Measurements from ENCODE around the gene OPCML. TPM values are rescaled to one million over a fixed set of nuclear protein-coding genes. Genes with fewer than 3 reads are reported as not detected.

The OPCML gene
- total and polyA plus RNA-seq, 4 donors = 16.6 to 70.3 (median 58.1) TPM

DNA sequence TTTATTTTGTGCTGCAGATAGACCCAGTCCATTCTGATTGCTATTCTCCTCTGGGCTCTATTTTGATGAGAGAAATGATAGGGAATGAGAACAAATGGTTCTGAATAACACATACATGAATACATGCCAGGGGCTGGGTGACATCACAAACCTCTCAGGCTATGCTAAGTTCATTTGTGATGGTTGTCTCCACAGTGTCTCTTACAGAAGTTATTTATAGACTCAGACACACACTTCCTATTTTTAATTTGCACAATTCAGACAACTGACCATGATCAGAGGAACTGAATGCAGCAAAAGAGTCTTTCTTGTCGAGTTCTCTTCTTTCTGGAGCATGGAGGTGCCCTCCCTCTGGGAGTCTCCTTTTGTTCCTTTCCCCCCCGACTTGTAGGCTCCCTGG is 991.7 kb downstream of the OPCML start:
- Histone ChIP-seq H3K4me1 (ENCODE audit: control insufficient read depth, insufficient read depth, low read length) (no peaks in the 10 kb centered on the region), H3K36me3 (ENCODE audit: control insufficient read depth, insufficient read depth, low read length) (no peaks in the 10 kb centered on the region), H3K27ac (ENCODE audit: low read depth, low read length) (no peak overlapping the region), H3K27me3 (ENCODE audit: control insufficient read depth, insufficient read depth, low read length) (no peaks in the 10 kb centered on the region), H3K9me3 (ENCODE audit: control insufficient read depth, insufficient read depth, low read length) (no peaks in the 10 kb centered on the region), H3K4me3 (ENCODE audit: low read depth, low read length) (no peak overlapping the region)
- no peak for DNase-seq (ENCODE audit: low read depth in 4 of 6, low spot score in 6 of 6)
- 25% methylated on average over 2 of the region's 2 CpGs for WGBS (ENCODE audit: insufficient coverage)

DNA sequence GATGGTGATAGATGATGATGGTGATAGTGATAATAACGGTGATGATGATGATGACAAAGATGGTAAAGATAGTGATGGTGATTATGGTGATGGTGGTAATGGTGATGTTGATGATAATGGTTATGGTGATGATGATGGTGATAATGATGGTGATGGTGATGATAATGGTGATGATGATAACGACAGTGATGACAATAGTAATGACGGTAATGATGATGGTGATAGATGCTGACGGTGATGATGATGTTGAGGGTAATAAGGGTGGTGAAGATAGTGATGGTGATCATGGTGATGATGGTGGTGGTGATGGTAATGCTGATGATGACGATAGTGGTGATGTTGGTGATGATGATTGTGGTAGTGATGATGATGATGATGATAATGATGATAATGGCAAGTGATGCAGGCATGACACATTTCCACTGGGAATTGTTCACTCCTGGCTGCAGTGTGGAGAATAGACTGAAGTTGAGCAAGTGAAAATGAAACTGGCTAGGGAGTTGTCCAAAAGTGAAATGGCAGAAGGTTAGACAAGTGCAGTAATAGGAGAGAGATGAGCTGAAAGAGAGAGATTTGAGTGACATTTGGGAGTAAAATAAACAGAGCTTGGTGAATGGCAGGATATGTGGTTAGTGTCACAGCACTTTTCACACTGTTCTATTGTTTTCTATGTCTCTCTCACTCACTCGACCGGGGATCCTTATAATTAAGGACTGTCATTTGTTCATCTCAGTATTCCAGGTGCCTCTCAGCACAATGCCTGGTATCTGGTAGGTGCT is 992.5 kb downstream of the OPCML start:
- Histone ChIP-seq H3K4me1 (ENCODE audit: control insufficient read depth, insufficient read depth, low read length) (no peaks in the 10 kb centered on the region), H3K9me3 (ENCODE audit: control insufficient read depth, insufficient read depth, low read length) (no peaks in the 10 kb centered on the region)

DNA sequence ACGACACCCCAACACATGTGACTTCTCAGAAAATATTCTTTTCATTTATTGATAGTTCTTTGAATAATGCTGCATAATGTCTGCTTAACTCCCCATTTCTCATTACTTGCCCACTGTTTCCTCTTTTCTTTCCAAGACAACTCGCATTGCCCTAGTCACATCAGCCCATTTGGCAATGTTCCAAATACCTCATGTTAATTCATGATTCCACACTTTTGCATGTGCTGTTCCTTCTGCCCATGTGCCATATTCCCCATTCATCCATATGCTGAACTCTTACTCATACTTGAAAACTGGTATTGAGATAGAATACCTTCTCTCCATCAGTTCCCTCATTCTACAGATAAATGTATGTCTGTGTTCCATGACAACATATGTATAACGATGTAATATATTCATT is 993.7 kb downstream of the OPCML start:
- DNase-seq (ENCODE audit: low read depth in 4 of 6, low spot score in 6 of 6) = peak in 1 of 6 donors; percentile 32

More for the DNA sequence above, 992.5 kb downstream of the OPCML start:
- 98% methylated on average over 5 of the region's 7 CpGs for whole genome bisulfite sequencing (ENCODE audit: insufficient coverage)
- Histone ChIP-seq H3K36me3 (ENCODE audit: control insufficient read depth, insufficient read depth, low read length) (no peaks in the 10 kb centered on the region), H3K27ac (ENCODE audit: low read depth, low read length) (no peak overlapping the region), H3K4me3 (ENCODE audit: low read depth, low read length) (no peak overlapping the region), H3K27me3 (ENCODE audit: control insufficient read depth, insufficient read depth, low read length) (no peaks in the 10 kb centered on the region)
- DNase-seq (ENCODE audit: low read depth in 4 of 6, low spot score in 6 of 6) = no peak

DNA sequence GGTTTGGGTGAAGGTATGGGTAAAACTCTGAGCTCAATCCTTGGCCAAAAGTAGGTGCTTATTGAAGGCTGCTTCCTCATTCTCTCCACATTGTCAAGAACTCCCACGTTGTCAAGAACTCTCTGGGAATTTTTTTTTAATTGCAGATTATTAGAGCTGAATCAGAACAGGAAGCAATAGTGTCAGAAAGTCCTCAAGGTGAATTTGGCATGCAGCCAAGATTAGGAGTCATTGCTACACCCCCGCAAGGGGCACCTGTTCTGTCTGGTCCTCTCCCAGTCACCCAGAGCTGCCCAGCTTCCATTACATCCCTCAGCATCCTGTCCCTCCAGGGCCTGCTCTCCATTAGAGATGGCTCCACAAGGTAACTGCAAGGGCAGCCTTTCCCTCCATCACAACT is 996.5 kb downstream of the OPCML start:
- H3K36me3 ChIP-seq (ENCODE audit: control insufficient read depth, insufficient read depth, low read length) = no peaks in the 10 kb centered on the region
- no peaks in the 10 kb centered on the region for H3K4me1 ChIP-seq (ENCODE audit: control insufficient read depth, insufficient read depth, low read length)
- WGBS (ENCODE audit: insufficient coverage) = 0% methylated on average over 1 of the region's 2 CpGs
- H3K27ac ChIP-seq (ENCODE audit: low read depth, low read length) = no peak overlapping the region
- no peaks in the 10 kb centered on the region for H3K27me3 ChIP-seq (ENCODE audit: control insufficient read depth, insufficient read depth, low read length)
- no peak overlapping the region for H3K4me3 ChIP-seq (ENCODE audit: low read depth, low read length)
- no peak for DNase-seq (ENCODE audit: low read depth in 4 of 6, low spot score in 6 of 6)
- no peaks in the 10 kb centered on the region for H3K9me3 ChIP-seq (ENCODE audit: control insufficient read depth, insufficient read depth, low read length)

More for the DNA sequence above, 993.7 kb downstream of the OPCML start:
- Histone ChIP-seq H3K4me1 (ENCODE audit: control insufficient read depth, insufficient read depth, low read length) (no peaks in the 10 kb centered on the region), H3K9me3 (ENCODE audit: control insufficient read depth, insufficient read depth, low read length) (no peaks in the 10 kb centered on the region), H3K4me3 (ENCODE audit: low read depth, low read length) (no peak overlapping the region), H3K36me3 (ENCODE audit: control insufficient read depth, insufficient read depth, low read length) (no peaks in the 10 kb centered on the region), H3K27ac (ENCODE audit: low read depth, low read length) (no peak overlapping the region), H3K27me3 (ENCODE audit: control insufficient read depth, insufficient read depth, low read length) (no peaks in the 10 kb centered on the region)
- 100% methylated on average over 1 of the region's 3 CpGs for WGBS (ENCODE audit: insufficient coverage)

DNA sequence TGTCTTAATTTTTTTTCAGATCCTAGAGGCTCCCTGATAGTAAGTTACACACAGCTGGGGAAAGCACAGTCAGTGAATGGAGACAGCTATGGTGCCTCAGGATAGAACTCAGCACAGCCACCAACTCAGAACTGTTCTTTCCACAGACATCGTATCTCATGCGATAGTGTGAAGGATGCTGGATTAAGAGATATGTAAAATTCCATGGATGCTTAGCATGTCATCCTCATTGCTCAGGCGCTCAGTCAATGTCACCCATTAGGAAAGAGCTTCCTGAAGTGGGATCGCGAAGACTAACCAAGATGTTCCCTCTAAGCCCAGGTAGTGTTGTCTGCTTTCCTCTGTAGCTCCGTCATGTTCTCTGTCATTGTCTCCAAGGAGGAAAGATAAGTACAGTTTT is 1000.4 kb downstream of the OPCML start:
- Histone ChIP-seq H3K9me3 (ENCODE audit: control insufficient read depth, insufficient read depth, low read length) (no peaks in the 10 kb centered on the region), H3K27ac (ENCODE audit: low read depth, low read length) (no peak overlapping the region), H3K4me1 (ENCODE audit: control insufficient read depth, insufficient read depth, low read length) (no peaks in the 10 kb centered on the region), H3K27me3 (ENCODE audit: control insufficient read depth, insufficient read depth, low read length) (no peaks in the 10 kb centered on the region), H3K36me3 (ENCODE audit: control insufficient read depth, insufficient read depth, low read length) (no peaks in the 10 kb centered on the region), H3K4me3 (ENCODE audit: low read depth, low read length) (no peak overlapping the region)
- WGBS (ENCODE audit: insufficient coverage) = 90% methylated on average over 5 of the region's 6 CpGs
- DNase-seq (ENCODE audit: low read depth in 4 of 6, low spot score in 6 of 6) = no peak

DNA sequence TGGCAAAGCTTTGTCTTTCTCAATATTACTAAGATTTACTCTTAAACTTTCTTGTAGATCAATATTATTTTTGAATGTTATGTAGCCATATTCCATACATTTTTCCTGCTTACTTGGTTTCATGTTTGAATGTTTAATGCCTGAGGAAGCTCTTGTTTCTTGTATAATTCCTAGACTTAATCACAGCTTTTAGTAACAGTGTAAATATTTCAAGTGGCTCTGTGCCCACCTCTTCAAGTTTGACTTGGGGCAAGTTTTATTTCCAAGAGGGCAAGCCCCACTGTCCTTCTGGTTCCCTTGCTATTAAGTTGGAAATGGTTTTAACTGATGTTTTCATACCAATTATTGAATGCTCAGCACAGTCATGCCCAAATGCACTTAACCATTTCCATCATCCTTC is 1004.1 kb downstream of the OPCML start:
- no peaks in the 10 kb centered on the region for H3K27me3 ChIP-seq (ENCODE audit: control insufficient read depth, insufficient read depth, low read length)
- no peak for DNase-seq (ENCODE audit: low read depth in 4 of 6, low spot score in 6 of 6)
- no peak overlapping the region for H3K4me3 ChIP-seq (ENCODE audit: low read depth, low read length)
- no peaks in the 10 kb centered on the region for H3K4me1 ChIP-seq (ENCODE audit: control insufficient read depth, insufficient read depth, low read length)
- no peak overlapping the region for H3K27ac ChIP-seq (ENCODE audit: low read depth, low read length)
- H3K36me3 ChIP-seq (ENCODE audit: control insufficient read depth, insufficient read depth, low read length) = no peaks in the 10 kb centered on the region
- no peaks in the 10 kb centered on the region for H3K9me3 ChIP-seq (ENCODE audit: control insufficient read depth, insufficient read depth, low read length)

DNA sequence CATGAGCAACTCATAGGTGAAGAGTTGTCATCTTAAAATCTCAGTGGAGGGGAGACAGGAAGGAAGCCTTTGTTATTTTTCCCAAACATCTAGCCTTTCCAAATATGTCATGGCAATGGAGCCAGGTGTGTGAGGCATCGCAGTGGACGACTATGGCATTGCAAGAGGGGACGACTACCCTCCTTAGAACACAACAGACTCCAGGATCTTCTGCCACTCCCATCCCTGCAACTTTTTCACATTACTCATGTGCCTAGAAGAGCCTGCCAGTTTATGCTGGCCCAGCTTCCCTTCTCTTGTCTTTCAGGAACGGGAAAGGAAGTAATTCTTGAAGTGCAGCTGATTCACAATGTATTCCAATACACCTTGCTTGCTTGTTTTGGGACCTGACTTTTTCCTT is 1008.4 kb downstream of the OPCML start:
- H3K4me3 ChIP-seq (ENCODE audit: low read depth, low read length) = no peak overlapping the region
- no peaks in the 10 kb centered on the region for H3K9me3 ChIP-seq (ENCODE audit: control insufficient read depth, insufficient read depth, low read length)
- no peak for DNase-seq (ENCODE audit: low read depth in 4 of 6, low spot score in 6 of 6)
- no peak overlapping the region for H3K27ac ChIP-seq (ENCODE audit: low read depth, low read length)
- no peaks in the 10 kb centered on the region for H3K4me1 ChIP-seq (ENCODE audit: control insufficient read depth, insufficient read depth, low read length)
- H3K36me3 ChIP-seq (ENCODE audit: control insufficient read depth, insufficient read depth, low read length) = no peaks in the 10 kb centered on the region
- H3K27me3 ChIP-seq (ENCODE audit: control insufficient read depth, insufficient read depth, low read length) = no peaks in the 10 kb centered on the region
- WGBS (ENCODE audit: insufficient coverage) = 94% methylated on average over 3 of the region's 4 CpGs

DNA sequence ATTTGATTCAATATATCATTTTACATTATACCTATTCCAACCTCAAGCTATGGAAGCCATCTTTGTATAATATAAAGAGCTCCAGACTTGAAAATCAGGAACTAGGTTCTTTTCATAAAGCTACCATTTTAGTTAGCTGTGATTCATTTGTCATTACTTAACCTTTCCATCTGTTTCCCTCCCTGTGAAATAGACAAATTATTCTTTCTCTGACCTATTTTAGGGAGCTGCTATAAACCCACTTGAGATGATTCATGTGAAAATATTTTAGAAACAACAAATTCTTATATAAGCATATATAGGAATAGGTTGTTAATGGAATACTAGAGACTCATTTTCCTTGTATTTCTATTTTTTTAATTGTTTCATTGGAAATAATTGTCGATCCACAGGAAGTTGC is 1012.1 kb downstream of the OPCML start:
- Histone ChIP-seq H3K4me1 (ENCODE audit: control insufficient read depth, insufficient read depth, low read length) (no peaks in the 10 kb centered on the region), H3K27ac (ENCODE audit: low read depth, low read length) (no peak overlapping the region)
- no CpG with 5 or more reads among the region's 1 CpG for WGBS (ENCODE audit: insufficient coverage)

DNA sequence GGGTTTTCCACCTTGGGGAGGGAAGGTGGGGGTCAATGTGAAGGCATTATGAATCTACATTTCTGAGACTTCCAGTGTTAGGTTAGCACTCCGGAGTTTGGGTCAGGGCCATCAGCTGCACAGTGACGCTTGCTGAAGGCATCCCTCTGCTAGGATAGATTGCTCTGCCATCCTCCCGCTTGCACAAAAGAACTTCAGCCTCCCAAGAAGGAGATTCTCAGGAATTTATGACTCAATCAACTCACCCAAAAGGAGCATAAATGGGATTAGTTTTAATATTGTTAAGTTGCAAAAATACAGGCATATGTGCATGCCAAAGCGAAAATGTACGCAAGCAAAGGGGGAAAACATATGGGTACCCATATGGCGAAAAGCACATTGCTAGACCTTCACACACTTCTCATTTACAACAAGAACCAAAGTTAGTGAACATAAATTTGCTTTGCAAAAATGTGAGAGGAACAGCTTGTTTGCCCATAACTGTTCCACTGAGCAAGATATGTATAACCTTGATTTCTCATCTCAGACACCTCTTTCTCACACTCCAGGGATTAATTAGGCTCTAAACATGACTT is 1013.0 kb downstream of the OPCML start:
- Histone ChIP-seq H3K4me3 (ENCODE audit: low read depth, low read length) (no peak overlapping the region), H3K27me3 (ENCODE audit: control insufficient read depth, insufficient read depth, low read length) (no peaks in the 10 kb centered on the region), H3K36me3 (ENCODE audit: control insufficient read depth, insufficient read depth, low read length) (no peaks in the 10 kb centered on the region), H3K4me1 (ENCODE audit: control insufficient read depth, insufficient read depth, low read length) (no peaks in the 10 kb centered on the region), H3K27ac (ENCODE audit: low read depth, low read length) (no peak overlapping the region), H3K9me3 (ENCODE audit: control insufficient read depth, insufficient read depth, low read length) (no peaks in the 10 kb centered on the region)
- peak in 2 of 6 donors; percentile 64 to 90 for DNase-seq (ENCODE audit: low read depth in 4 of 6, low spot score in 6 of 6)
- WGBS (ENCODE audit: insufficient coverage) = 50% methylated on average over 2 of the region's 6 CpGs

More for the DNA sequence above, 1012.1 kb downstream of the OPCML start:
- DNase-seq (ENCODE audit: low read depth in 4 of 6, low spot score in 6 of 6) = no peak
- Histone ChIP-seq H3K27me3 (ENCODE audit: control insufficient read depth, insufficient read depth, low read length) (no peaks in the 10 kb centered on the region), H3K4me3 (ENCODE audit: low read depth, low read length) (no peak overlapping the region), H3K36me3 (ENCODE audit: control insufficient read depth, insufficient read depth, low read length) (no peaks in the 10 kb centered on the region), H3K9me3 (ENCODE audit: control insufficient read depth, insufficient read depth, low read length) (no peaks in the 10 kb centered on the region)

DNA sequence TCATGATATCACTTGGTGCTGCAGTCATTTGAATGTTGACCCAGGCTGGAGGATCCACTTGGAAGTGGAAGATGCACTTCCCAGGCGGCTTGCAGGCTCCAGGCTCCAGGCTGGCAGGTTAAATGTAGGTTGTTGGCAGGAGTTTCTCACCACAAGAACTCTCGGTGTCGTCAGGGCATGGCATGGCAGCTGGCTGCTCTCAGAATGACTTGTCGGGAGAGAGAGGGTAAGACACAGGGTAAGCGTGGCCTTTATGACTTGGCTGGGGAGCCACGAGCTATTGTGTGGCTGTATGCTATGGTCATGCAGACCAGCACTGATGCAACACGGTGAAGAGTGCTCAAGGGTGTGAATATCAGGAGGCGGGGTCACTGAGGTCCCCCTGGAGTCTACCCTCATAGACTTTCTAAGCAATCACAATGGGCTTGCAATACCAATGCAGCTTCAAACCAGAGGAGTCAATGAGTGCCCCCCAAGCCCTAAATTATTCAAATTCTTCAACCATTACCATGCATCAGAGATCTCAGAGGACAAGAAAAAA is 1027.7 kb downstream of the OPCML start:
- Histone ChIP-seq H3K27ac (ENCODE audit: low read depth, low read length) (no peak overlapping the region), H3K36me3 (ENCODE audit: control insufficient read depth, insufficient read depth, low read length) (no peaks in the 10 kb centered on the region), H3K4me3 (ENCODE audit: low read depth, low read length) (no peak overlapping the region), H3K27me3 (ENCODE audit: control insufficient read depth, insufficient read depth, low read length) (no peaks in the 10 kb centered on the region), H3K4me1 (ENCODE audit: control insufficient read depth, insufficient read depth, low read length) (peaks cover 3% of the 10 kb centered on the region), H3K9me3 (ENCODE audit: control insufficient read depth, insufficient read depth, low read length) (no peaks in the 10 kb centered on the region)
- no peak for DNase-seq (ENCODE audit: low read depth in 4 of 6, low spot score in 6 of 6)
- 73% methylated on average over 8 of the region's 8 CpGs for WGBS (ENCODE audit: insufficient coverage)

Measured in spinal cord (tissue), 10 donors.